ENCODE results near the gene ZFHX3. TPM values are rescaled to one million over a fixed set of nuclear protein-coding genes. Genes with fewer than 3 reads are reported as not detected.
A peak's percentile ranks its signal among the peaks of the same experiment; 100 is the strongest.

The ZFHX3 gene
- total RNA-seq, 2 experiments from 2014 or later, result 0.63 to 0.64 TPM

DNA sequence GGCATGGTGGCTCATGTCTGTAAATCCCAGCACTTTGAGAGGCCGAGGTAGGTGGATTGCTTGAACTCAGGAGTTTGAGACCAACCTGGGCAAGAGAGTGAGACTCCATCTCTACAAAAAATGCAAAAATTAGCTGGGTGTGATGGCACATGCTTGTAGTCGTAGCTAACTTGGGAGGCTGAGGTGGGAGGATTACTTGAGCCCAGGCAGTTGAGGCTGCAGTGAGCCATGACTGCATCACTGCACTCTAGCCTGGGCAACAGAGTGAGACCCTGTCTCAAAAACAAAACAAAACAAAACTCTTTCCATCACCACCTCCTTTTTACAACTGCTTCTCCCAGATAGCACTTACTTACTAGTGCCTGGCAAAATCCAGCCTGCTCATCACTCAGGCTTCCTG is 214.0 kb downstream of the ZFHX3 start:
- TF ChIP-seq, protein P1, sequence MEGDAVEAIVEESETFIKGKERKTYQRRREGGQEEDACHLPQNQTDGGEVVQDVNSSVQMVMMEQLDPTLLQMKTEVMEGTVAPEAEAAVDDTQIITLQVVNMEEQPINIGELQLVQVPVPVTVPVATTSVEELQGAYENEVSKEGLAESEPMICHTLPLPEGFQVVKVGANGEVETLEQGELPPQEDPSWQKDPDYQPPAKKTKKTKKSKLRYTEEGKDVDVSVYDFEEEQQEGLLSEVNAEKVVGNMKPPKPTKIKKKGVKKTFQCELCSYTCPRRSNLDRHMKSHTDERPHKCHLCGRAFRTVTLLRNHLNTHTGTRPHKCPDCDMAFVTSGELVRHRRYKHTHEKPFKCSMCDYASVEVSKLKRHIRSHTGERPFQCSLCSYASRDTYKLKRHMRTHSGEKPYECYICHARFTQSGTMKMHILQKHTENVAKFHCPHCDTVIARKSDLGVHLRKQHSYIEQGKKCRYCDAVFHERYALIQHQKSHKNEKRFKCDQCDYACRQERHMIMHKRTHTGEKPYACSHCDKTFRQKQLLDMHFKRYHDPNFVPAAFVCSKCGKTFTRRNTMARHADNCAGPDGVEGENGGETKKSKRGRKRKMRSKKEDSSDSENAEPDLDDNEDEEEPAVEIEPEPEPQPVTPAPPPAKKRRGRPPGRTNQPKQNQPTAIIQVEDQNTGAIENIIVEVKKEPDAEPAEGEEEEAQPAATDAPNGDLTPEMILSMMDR (IDR thresholded peaks at IDR 0.05), result no peak
- no peaks in the 10 kb centered on the region for H3K4me1 ChIP-seq (ENCODE audit: insufficient read depth, low read length)
- intact Hi-C loops (cut with DNase I, micrococcal nuclease), result loop anchor here (2.0 to 5.0 kb wide), 2 partner anchors 363 to 1123 kb away; no protein-coding TSS in a partner anchor
- CTCF ChIA-PET, result interaction anchor here (0.6 to 1.2 kb wide), 2 partner anchors 10 to 16 kb away, joined by 3 read pairs; no protein-coding TSS in a partner anchor
- no peaks in the 10 kb centered on the region for H3K27me3 ChIP-seq (ENCODE audit: control insufficient read depth in 1 of 2, insufficient read depth in 2 of 2, low read length in 2 of 2)
- Mint-ChIP-seq H3K36me3 (ENCODE audit: low read depth) (no peaks in the 10 kb centered on the region), H3K27ac (no peak overlapping the region), H3K9me3 (no peaks in the 10 kb centered on the region), H3K27me3 (no peaks in the 10 kb centered on the region), H3K4me1 (ENCODE audit: low read depth) (no peaks in the 10 kb centered on the region), H3K4me3 (no peak overlapping the region)
- DNase-seq (no peak), ATAC-seq (ENCODE audit: poor library complexity) (no peak)
- H3K27ac ChIP-seq (ENCODE audit: low read depth in 1 of 2, low read length in 2 of 2), result no peak overlapping the region
- no peaks in the 10 kb centered on the region for H3K36me3 ChIP-seq (ENCODE audit: insufficient read depth, low read length)
- H3K9me3 ChIP-seq (ENCODE audit: control insufficient read depth in 1 of 2, insufficient read depth in 1 of 2, low read length in 2 of 2), result no peaks in the 10 kb centered on the region
- POLR2A ChIA-PET, result no interaction called here
- no peak overlapping the region for H3K4me3 ChIP-seq (ENCODE audit: low read length)

DNA sequence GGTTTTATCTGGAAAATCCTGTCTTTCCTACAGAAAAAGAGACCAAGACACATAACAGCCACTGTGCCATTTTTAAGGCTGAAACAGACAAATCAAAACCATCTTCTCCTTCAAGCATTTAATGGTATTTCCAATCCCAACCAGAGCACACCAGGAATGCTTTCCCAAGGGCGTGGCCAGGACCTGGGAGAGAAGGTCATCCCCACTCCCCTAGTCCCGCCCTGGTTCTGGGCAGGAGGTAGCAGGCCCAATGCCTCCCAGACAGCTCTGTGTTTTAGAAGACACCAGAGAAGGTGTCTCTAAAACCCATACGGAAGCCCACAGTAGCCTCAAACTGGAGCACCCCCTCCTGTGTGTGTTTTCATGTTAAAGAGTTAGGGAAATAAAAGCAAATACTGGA is 214.4 kb downstream of the ZFHX3 start:
- Mint-ChIP-seq H3K9me3 (no peaks in the 10 kb centered on the region), H3K4me1 (ENCODE audit: low read depth) (no peaks in the 10 kb centered on the region), H3K27ac (no peak overlapping the region), H3K36me3 (ENCODE audit: low read depth) (no peaks in the 10 kb centered on the region), H3K4me3 (no peak overlapping the region), H3K27me3 (no peaks in the 10 kb centered on the region)
- no peaks in the 10 kb centered on the region for H3K36me3 ChIP-seq (ENCODE audit: insufficient read depth, low read length)
- no peaks in the 10 kb centered on the region for H3K9me3 ChIP-seq (ENCODE audit: control insufficient read depth in 1 of 2, insufficient read depth in 1 of 2, low read length in 2 of 2)
- ChIA-PET CTCF (interaction anchor here (0.6 kb wide), 1 partner anchor 10 kb away, joined by 3 read pairs; no protein-coding TSS in a partner anchor), POLR2A (no interaction called here)
- TF ChIP-seq, protein P1 (IDR thresholded peaks at IDR 0.05), result no peak
- H3K27me3 ChIP-seq (ENCODE audit: control insufficient read depth in 1 of 2, insufficient read depth in 2 of 2, low read length in 2 of 2), result no peaks in the 10 kb centered on the region
- no peak for ATAC-seq (ENCODE audit: poor library complexity)
- no peak overlapping the region for H3K27ac ChIP-seq (ENCODE audit: low read depth in 1 of 2, low read length in 2 of 2)
- intact Hi-C loops (cut with DNase I, micrococcal nuclease), result loop anchor here (2.0 to 5.0 kb wide), 2 partner anchors 364 to 1123 kb away; no protein-coding TSS in a partner anchor
- H3K4me3 ChIP-seq (ENCODE audit: low read length), result no peak overlapping the region
- H3K4me1 ChIP-seq (ENCODE audit: insufficient read depth, low read length), result no peaks in the 10 kb centered on the region
- DNase-seq, result no peak

DNA sequence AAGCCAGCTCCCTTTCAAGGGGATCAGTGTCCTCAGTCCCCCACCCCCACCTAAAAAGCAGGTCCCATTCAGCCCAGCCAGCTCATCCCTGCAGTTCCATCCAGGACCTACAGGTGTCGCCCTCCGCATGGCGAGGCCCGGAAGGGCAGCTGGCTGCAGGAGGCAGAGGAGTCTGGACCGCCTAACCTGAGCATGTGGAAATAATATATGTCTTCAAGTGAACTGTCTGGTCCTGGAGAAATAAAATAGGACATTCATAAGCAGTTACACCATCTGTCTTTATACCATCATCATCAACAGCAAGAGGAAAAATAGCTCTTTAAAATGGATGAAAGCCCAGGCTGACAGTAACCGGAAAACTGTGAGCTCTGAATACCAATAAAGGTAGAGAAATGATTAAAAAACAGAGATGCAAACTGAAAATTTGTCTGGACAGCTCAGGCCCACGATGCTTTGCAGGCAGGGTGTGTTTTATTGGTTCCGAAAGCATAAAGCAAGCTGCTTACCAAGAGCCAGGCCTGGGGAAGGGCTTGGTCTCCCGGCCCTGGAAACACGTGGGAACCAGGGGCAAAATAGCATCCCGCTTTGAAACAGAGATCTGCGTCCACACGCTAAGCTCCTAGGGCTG is 215.2 kb downstream of the ZFHX3 start:
- H3K4me1 ChIP-seq (ENCODE audit: insufficient read depth, low read length), result no peaks in the 10 kb centered on the region
- no peaks in the 10 kb centered on the region for H3K27me3 Mint-ChIP-seq
- no peaks in the 10 kb centered on the region for H3K9me3 ChIP-seq (ENCODE audit: control insufficient read depth in 1 of 2, insufficient read depth in 1 of 2, low read length in 2 of 2)
- H3K4me3 ChIP-seq (ENCODE audit: low read length), result no peak overlapping the region
- H3K36me3 Mint-ChIP-seq (ENCODE audit: low read depth), result no peaks in the 10 kb centered on the region
- H3K27ac ChIP-seq (ENCODE audit: low read depth in 1 of 2, low read length in 2 of 2), result no peak overlapping the region
- H3K9me3 Mint-ChIP-seq, result no peaks in the 10 kb centered on the region
- CTCF ChIA-PET, result interaction anchor here (0.6 to 1.3 kb wide), 13 partner anchors 8 to 1875 kb away, joined by 3 to 5 read pairs (median 3); no protein-coding TSS in a partner anchor
- H3K27me3 ChIP-seq (ENCODE audit: control insufficient read depth in 1 of 2, insufficient read depth in 2 of 2, low read length in 2 of 2), result no peaks in the 10 kb centered on the region
- ATAC-seq (ENCODE audit: poor library complexity) (no peak), DNase-seq (peak; percentile 25 to 72 (median 51))
- no peaks in the 10 kb centered on the region for H3K36me3 ChIP-seq (ENCODE audit: insufficient read depth, low read length)
- POLR2A ChIA-PET, result interaction anchor here (0.6 kb wide), 1 partner anchor 377 kb away, joined by 3 read pairs; no protein-coding TSS in a partner anchor
- H3K4me1 Mint-ChIP-seq (ENCODE audit: low read depth), result no peaks in the 10 kb centered on the region
- H3K4me3 Mint-ChIP-seq, result no peak overlapping the region
- H3K27ac Mint-ChIP-seq, result no peak overlapping the region
- TF ChIP-seq, protein P1 (IDR thresholded peaks at IDR 0.05), result peak; percentile 81
- intact Hi-C loops (cut with DNase I, micrococcal nuclease), result loop anchor here (2.0 to 5.0 kb wide), 2 partner anchors 365 to 1124 kb away; no protein-coding TSS in a partner anchor

Measured in CD4-positive, alpha-beta T cell (primary cell).